ENCODE measurements around the gene SAMD1. TPM values are rescaled to one million over a fixed set of nuclear protein-coding genes. Genes with fewer than 3 reads are reported as not detected.

Gene SAMD1
- total RNA-seq, 1 experiment from 2014 or later, result 12.9 TPM

GRCh38 chr19:14117668-14118164 lies 27.2 kb upstream of the SAMD1 start, which contains the start of gene PRKACA:
PRKACA (minus strand) TSS chr19:14117762; CDS start chr19:14117547, 215 bp downstream.
- peak; percentile 99 for DNase-seq (ENCODE audit: unreplicated experiment)
- CTCF ChIA-PET, result no interaction called here
- peak within 1 kb of the TSS; percentile 83 for H3K4me3 Mint-ChIP-seq (ENCODE audit: unreplicated experiment)
- no peaks in the 10 kb centered on the region for H3K36me3 Mint-ChIP-seq (ENCODE audit: insufficient read depth, unreplicated experiment)
- no peaks in the 10 kb centered on the region for H3K27me3 Mint-ChIP-seq (ENCODE audit: insufficient read depth, unreplicated experiment)
- BruUV-seq (replicated peaks), result no TSS peak
- H3K9me3 Mint-ChIP-seq (ENCODE audit: unreplicated experiment), result no peaks in the 10 kb centered on the region
- intact Hi-C loops (cut with micrococcal nuclease), result loop anchor here (1.0 to 5.0 kb wide), 2 partner anchors 35 to 237 kb away; no protein-coding TSS in a partner anchor
- peak within 1 kb of the TSS; percentile 93 for H3K27ac Mint-ChIP-seq (ENCODE audit: low read depth, unreplicated experiment)
- peaks cover 18% of the 10 kb centered on the region for H3K4me1 Mint-ChIP-seq (ENCODE audit: insufficient read depth, unreplicated experiment)
- TF ChIP-seq, protein P1, sequence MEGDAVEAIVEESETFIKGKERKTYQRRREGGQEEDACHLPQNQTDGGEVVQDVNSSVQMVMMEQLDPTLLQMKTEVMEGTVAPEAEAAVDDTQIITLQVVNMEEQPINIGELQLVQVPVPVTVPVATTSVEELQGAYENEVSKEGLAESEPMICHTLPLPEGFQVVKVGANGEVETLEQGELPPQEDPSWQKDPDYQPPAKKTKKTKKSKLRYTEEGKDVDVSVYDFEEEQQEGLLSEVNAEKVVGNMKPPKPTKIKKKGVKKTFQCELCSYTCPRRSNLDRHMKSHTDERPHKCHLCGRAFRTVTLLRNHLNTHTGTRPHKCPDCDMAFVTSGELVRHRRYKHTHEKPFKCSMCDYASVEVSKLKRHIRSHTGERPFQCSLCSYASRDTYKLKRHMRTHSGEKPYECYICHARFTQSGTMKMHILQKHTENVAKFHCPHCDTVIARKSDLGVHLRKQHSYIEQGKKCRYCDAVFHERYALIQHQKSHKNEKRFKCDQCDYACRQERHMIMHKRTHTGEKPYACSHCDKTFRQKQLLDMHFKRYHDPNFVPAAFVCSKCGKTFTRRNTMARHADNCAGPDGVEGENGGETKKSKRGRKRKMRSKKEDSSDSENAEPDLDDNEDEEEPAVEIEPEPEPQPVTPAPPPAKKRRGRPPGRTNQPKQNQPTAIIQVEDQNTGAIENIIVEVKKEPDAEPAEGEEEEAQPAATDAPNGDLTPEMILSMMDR (IDR thresholded peaks at IDR 0.05; ENCODE audit: unreplicated experiment), result no peak
- POLR2A ChIA-PET, result interaction anchor here (0.7 to 2.3 kb wide), 10 partner anchors 9 to 444 kb away, joined by 3 to 22 read pairs (median 3); partner anchors contain the start of gene ASF1B

DNA sequence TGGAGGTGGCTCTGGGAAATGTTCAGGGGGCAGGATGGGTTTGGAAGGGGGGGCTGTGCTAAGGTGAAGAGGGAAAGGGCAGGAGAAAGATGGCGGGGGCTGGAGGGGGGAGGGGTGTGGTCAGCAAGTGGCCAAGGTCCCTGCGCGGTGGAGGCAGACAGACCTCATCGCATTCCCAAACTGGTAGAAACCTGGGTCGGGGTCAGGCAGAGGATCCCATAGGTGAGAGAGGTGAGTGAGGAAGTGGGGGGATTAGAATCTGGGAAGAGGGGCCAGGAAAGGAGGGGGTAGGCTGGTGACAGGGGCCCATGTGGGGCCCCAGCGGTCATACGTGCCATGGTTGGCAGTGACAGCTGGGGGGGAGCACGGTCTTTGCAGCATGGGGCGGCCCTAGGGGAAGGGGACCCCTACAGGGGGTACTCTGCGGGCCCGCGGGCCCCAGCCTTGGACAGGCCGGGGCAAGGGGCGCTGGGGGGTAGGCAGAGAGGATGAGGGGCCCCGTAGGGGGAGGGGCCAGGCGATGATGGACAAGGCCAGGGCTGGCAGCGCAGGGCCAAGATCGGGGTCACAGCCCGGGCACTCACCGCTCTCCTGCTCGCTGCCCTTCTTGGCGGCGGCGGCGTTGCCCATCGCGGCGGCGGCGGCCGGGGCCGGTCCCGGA lies 26.5 kb upstream of the SAMD1 start:
- peak overlapping the region; percentile 83 for H3K4me3 Mint-ChIP-seq (ENCODE audit: unreplicated experiment)
- TF ChIP-seq, protein P1 (IDR thresholded peaks at IDR 0.05; ENCODE audit: unreplicated experiment), result no peak
- ChIA-PET CTCF (interaction anchor here (0.6 to 1.6 kb wide), 4 partner anchors 11 to 362 kb away, joined by 3 read pairs; no protein-coding TSS in a partner anchor), POLR2A (interaction anchor here (0.7 to 2.3 kb wide), 11 partner anchors 8 to 445 kb away, joined by 3 to 22 read pairs (median 3); partner anchors contain the start of gene ASF1B)
- no peak for DNase-seq (ENCODE audit: unreplicated experiment)
- H3K27me3 Mint-ChIP-seq (ENCODE audit: insufficient read depth, unreplicated experiment), result no peaks in the 10 kb centered on the region
- no peaks in the 10 kb centered on the region for H3K36me3 Mint-ChIP-seq (ENCODE audit: insufficient read depth, unreplicated experiment)
- peaks cover 18% of the 10 kb centered on the region for H3K4me1 Mint-ChIP-seq (ENCODE audit: insufficient read depth, unreplicated experiment)
- no peaks in the 10 kb centered on the region for H3K9me3 Mint-ChIP-seq (ENCODE audit: unreplicated experiment)
- no peak overlapping the region for H3K27ac Mint-ChIP-seq (ENCODE audit: low read depth, unreplicated experiment)
- intact Hi-C loops (cut with micrococcal nuclease), result loop anchor here (5.0 kb wide), 1 partner anchor 35 kb away; no protein-coding TSS in a partner anchor
- BruUV-seq (replicated peaks), result no TSS peak

DNA sequence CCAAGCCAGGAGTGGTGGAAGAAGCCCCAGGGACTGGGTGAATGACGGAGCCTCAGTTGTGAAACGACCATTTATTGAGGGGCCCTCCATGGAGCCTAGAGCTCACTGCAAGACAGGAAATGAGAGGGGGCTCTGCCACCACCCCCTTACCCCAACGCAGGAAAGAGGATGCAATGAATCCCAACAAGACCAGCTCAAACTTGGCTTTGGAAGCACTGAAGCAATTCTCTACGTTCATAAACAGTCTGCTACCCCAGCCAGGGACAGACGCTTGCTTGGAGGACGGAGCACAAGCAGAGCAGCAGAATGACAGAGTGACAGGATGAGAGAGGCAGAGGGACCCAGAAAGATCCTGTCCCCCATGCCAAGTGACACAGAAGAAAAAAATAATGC lies 26.0 kb upstream of the SAMD1 start:
- ChIA-PET CTCF (interaction anchor here (0.6 to 1.7 kb wide), 8 partner anchors 10 to 363 kb away, joined by 3 to 7 read pairs (median 3); no protein-coding TSS in a partner anchor), POLR2A (interaction anchor here (0.9 to 1.6 kb wide), 2 partner anchors 22 to 26 kb away, joined by 3 to 4 read pairs; no protein-coding TSS in a partner anchor)
- Mint-ChIP-seq H3K36me3 (ENCODE audit: insufficient read depth, unreplicated experiment) (no peaks in the 10 kb centered on the region), H3K4me1 (ENCODE audit: insufficient read depth, unreplicated experiment) (peaks cover 18% of the 10 kb centered on the region), H3K27me3 (ENCODE audit: insufficient read depth, unreplicated experiment) (no peaks in the 10 kb centered on the region), H3K9me3 (ENCODE audit: unreplicated experiment) (no peaks in the 10 kb centered on the region), H3K4me3 (ENCODE audit: unreplicated experiment) (peak overlapping the region; percentile 83), H3K27ac (ENCODE audit: low read depth, unreplicated experiment) (peak overlapping the region; percentile 21)
- TF ChIP-seq, protein P1 (IDR thresholded peaks at IDR 0.05; ENCODE audit: unreplicated experiment), result no peak
- no peak for DNase-seq (ENCODE audit: unreplicated experiment)
- no TSS peak for BruUV-seq (replicated peaks)
- intact Hi-C loops (cut with micrococcal nuclease), result loop anchor here (5.0 kb wide), 1 partner anchor 34 kb away; no protein-coding TSS in a partner anchor

DNA sequence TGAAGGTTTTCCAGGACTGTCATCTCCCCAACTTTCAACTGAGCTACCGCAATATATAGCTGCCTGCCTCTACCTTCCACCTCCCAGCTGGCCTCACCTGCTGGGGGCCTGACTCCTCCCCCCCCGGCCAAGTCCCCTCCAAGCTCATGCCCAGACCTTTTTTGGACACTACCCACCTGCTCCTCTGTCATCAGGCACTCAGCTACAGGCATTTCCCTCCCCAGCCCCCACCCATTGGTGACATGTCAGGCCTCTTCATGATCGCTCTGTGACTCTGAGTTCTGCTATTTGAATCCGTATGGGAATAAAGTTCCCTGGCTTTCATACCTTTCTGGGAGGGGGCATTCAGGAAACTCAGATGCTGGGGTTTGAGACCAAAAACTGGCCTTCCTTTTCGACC lies 25.2 kb upstream of the SAMD1 start:
- TF ChIP-seq, protein P1 (IDR thresholded peaks at IDR 0.05; ENCODE audit: unreplicated experiment), result no peak
- ChIA-PET CTCF (interaction anchor here (0.6 to 1.7 kb wide), 15 partner anchors 10 to 1054 kb away, joined by 3 to 11 read pairs (median 4); partner anchors contain the start of gene ASF1B), POLR2A (interaction anchor here (1.2 to 1.6 kb wide), 3 partner anchors 14 to 24 kb away, joined by 3 to 4 read pairs (median 3); no protein-coding TSS in a partner anchor)
- H3K4me1 Mint-ChIP-seq (ENCODE audit: insufficient read depth, unreplicated experiment), result peaks cover 18% of the 10 kb centered on the region
- no peaks in the 10 kb centered on the region for H3K36me3 Mint-ChIP-seq (ENCODE audit: insufficient read depth, unreplicated experiment)
- no peaks in the 10 kb centered on the region for H3K27me3 Mint-ChIP-seq (ENCODE audit: insufficient read depth, unreplicated experiment)
- no peaks in the 10 kb centered on the region for H3K9me3 Mint-ChIP-seq (ENCODE audit: unreplicated experiment)
- peak overlapping the region; percentile 12 for H3K27ac Mint-ChIP-seq (ENCODE audit: low read depth, unreplicated experiment)
- no peak for DNase-seq (ENCODE audit: unreplicated experiment)
- peak overlapping the region; percentile 83 for H3K4me3 Mint-ChIP-seq (ENCODE audit: unreplicated experiment)
- intact Hi-C loops (cut with micrococcal nuclease), result loop anchor here (5.0 kb wide), 1 partner anchor 33 kb away; no protein-coding TSS in a partner anchor
- BruUV-seq (replicated peaks), result no TSS peak

All from MCF 10A (cell line).